Measurements from ENCODE around the gene NR1I2. TPM values are rescaled to one million over a fixed set of nuclear protein-coding genes. Genes with fewer than 3 reads are reported as not detected.

Gene NR1I2
- total and polyA plus RNA-seq, 2 donors (not counting 3 experiments of a cell fraction or from before 2014, with no cell fraction given) = 0.03 TPM; not detected in 1

DNA sequence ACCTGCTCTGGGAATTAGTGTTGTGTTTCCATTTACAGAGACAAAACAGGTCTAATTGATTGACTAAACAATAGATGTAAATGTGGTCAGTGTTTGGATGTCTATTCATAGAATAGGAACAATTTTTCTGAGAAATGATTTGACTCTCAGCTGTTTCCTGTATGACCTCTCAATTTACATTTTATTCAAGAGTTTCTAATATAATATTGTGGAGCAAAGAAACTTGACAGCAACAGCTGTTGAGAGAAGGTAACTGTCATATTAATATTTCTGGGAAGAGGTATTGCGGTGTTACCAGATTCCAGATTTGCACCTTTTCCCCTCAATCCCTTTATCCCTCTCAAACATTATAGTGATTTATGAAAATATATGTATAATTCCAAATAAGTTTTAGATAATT lies 3.7 kb upstream of the NR1I2 start:
- H3K36me3 ChIP-seq (ENCODE audit: control insufficient read depth in 2 of 2, extremely low read depth in 1 of 2, insufficient read depth in 2 of 2, low read length in 2 of 2) = no peaks in the 10 kb centered on the region
- H3K9ac ChIP-seq (replicated peaks; ENCODE audit: extremely low read depth, insufficient read depth, low read length) = no peak overlapping the region
- BruUV-seq (replicated peaks) = no TSS peak
- ChIA-PET CTCF (no interaction called here), POLR2A (interaction anchor here (0.7 kb wide), 1 partner anchor 14 kb away, joined by 4 read pairs; no protein-coding TSS in a partner anchor)
- no peaks in the 10 kb centered on the region for H3K79me2 ChIP-seq (ENCODE audit: control insufficient read depth, insufficient read depth, low read length)
- H3K4me1 ChIP-seq (ENCODE audit: control insufficient read depth, extremely low read depth, insufficient read depth, low read length) = no peaks in the 10 kb centered on the region
- H3K4me3 ChIP-seq (replicated peaks in 1 of 3; ENCODE audit: insufficient read depth in 1 of 3, low read depth in 1 of 3, low read length in 3 of 3) = no peak overlapping the region
- no peaks in the 10 kb centered on the region for H3K9me3 ChIP-seq (replicated peaks; ENCODE audit: control insufficient read depth, insufficient read depth, low read length)
- no peaks in the 10 kb centered on the region for H3K9me1 ChIP-seq (replicated peaks; ENCODE audit: control insufficient read depth, extremely low read depth, insufficient read depth, low read length)
- H4K20me1 ChIP-seq (replicated peaks; ENCODE audit: control insufficient read depth, extremely low read depth, insufficient read depth, low read length) = no peaks in the 10 kb centered on the region
- no peak overlapping the region for H3K4me2 ChIP-seq (ENCODE audit: insufficient read depth, low read length)
- no peak for TF ChIP-seq POLR2AphosphoS5 (IDR thresholded peaks at IDR 0.05; ENCODE audit: insufficient read depth, low read depth, low read length)
- no peak for TF ChIP-seq FOS (IDR thresholded peaks at IDR 0.05; ENCODE audit: borderline replicate concordance, insufficient read depth, low read length)
- TF ChIP-seq GATA2 (IDR thresholded peaks at IDR 0.05; ENCODE audit: insufficient read depth, insufficient read length, low read depth, low read length) = no peak
- TF ChIP-seq POLR2A (IDR thresholded peaks at IDR 0.05; ENCODE audit: low read depth, low read length) = no peak
- TF ChIP-seq, protein P1, sequence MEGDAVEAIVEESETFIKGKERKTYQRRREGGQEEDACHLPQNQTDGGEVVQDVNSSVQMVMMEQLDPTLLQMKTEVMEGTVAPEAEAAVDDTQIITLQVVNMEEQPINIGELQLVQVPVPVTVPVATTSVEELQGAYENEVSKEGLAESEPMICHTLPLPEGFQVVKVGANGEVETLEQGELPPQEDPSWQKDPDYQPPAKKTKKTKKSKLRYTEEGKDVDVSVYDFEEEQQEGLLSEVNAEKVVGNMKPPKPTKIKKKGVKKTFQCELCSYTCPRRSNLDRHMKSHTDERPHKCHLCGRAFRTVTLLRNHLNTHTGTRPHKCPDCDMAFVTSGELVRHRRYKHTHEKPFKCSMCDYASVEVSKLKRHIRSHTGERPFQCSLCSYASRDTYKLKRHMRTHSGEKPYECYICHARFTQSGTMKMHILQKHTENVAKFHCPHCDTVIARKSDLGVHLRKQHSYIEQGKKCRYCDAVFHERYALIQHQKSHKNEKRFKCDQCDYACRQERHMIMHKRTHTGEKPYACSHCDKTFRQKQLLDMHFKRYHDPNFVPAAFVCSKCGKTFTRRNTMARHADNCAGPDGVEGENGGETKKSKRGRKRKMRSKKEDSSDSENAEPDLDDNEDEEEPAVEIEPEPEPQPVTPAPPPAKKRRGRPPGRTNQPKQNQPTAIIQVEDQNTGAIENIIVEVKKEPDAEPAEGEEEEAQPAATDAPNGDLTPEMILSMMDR (IDR thresholded peaks at IDR 0.05; ENCODE audit: extremely low read depth in 1 of 2, insufficient read depth in 1 of 2, low read depth in 1 of 2, low read length in 2 of 2) = no peak
- no peak for TF ChIP-seq EZH2 (IDR thresholded peaks at IDR 0.05; ENCODE audit: borderline replicate concordance, low read depth, low read length, severe bottlenecking)
- TF ChIP-seq MYC (IDR thresholded peaks at IDR 0.05; ENCODE audit: low read depth, low read length) = no peak
- TF ChIP-seq MAX (IDR thresholded peaks at IDR 0.05; ENCODE audit: insufficient read depth, insufficient read length) = no peak
- TF ChIP-seq JUN (IDR thresholded peaks at IDR 0.05; ENCODE audit: borderline replicate concordance, insufficient read depth, insufficient read length, low read depth) = no peak
- FAIRE-seq = no peak
- dilution Hi-C loops (cut with MboI; ENCODE audit: extremely low pct_ligation_motif_present, low sequenced_read_pairs) (no loop called here), intact Hi-C loops (cut with micrococcal nuclease) (no loop called here)
- no peaks in the 10 kb centered on the region for H3K27me3 ChIP-seq (ENCODE audit: control insufficient read depth in 2 of 2, insufficient read depth in 2 of 2, low read length in 2 of 2)
- DNase-seq (ENCODE audit: low read depth, low spot score) = peak; percentile 16
- H2AFZ ChIP-seq (ENCODE audit: low read depth, low read length) = no peak overlapping the region
- no peak overlapping the region for H3K27ac ChIP-seq (ENCODE audit: insufficient read depth, low read depth, low read length)
